HepG2 (cell line): ENCODE measurements around the gene AP3D1. TPM values are rescaled to one million over a fixed set of nuclear protein-coding genes. Genes with fewer than 3 reads are reported as not detected.

Source experiments
- AHDC1 ChIP-seq: sonication (generic); formaldehyde crosslinking; IDR thresholded peaks from 2 replicates; pipeline ENCODE4 v1.5.1; 2020; ENCODE audit warnings: mild to moderate bottlenecking, missing genetic modification reagents, borderline replicate concordance
- CREM ChIP-seq, 2 experiments: sonication (generic) in 1 of 2; formaldehyde crosslinking in 1 of 2; IDR thresholded peaks; 2 replicates each; pipeline versions ENCODE4 v1.4.0 to v1.6.1; 2016 to 2020; ENCODE audit warnings: antibody characterized with exemption in 1 of 2, mild to moderate bottlenecking in 1 of 2, missing genetic modification reagents in 1 of 2
- DNMT1 ChIP-seq: sonication (generic); formaldehyde crosslinking; IDR thresholded peaks from 2 replicates; pipeline ENCODE4 v1.5.1; 2020; ENCODE audit warnings: mild to moderate bottlenecking, missing genetic modification reagents
- DR1 ChIP-seq: sonication (generic); formaldehyde crosslinking; IDR thresholded peaks from 2 replicates; pipeline ENCODE4 v1.8.0; 2021; ENCODE audit warnings: mild to moderate bottlenecking, missing genetic modification reagents, inconsistent platforms
- HOXA3 ChIP-seq: sonication (generic); formaldehyde crosslinking; IDR thresholded peaks from 2 replicates; pipeline ENCODE4 v1.5.0; 2020; ENCODE audit warnings: missing genetic modification reagents
- NR2F6 ChIP-seq, 2 experiments: IDR thresholded peaks; 2 replicates each; pipeline ENCODE4 v1.6.1; 2016; ENCODE audit warnings: antibody characterized with exemption in 1 of 2, mild to moderate bottlenecking in 1 of 2
- POLR2AphosphoS5 ChIP-seq: IDR thresholded peaks from 2 replicates; pipeline ENCODE4 v1.6.1; 2012; ENCODE audit warnings: low read depth, low read length
- SETDB1 ChIP-seq: sonication (generic); formaldehyde crosslinking; IDR thresholded peaks from 2 replicates; pipeline ENCODE4 v1.5.1; 2020; ENCODE audit warnings: missing genetic modification reagents, mild to moderate bottlenecking, borderline replicate concordance
- SSRP1 ChIP-seq: IDR thresholded peaks from 2 replicates; pipeline ENCODE4 v1.6.1; 2016; ENCODE audit warnings: control low read depth
- ZFY ChIP-seq: sonication (generic); formaldehyde crosslinking; IDR thresholded peaks from 2 replicates; pipeline ENCODE4 v1.4.0; 2020; ENCODE audit warnings: missing genetic modification reagents
- ZHX2 ChIP-seq, 2 experiments: sonication (generic) in 1 of 2; formaldehyde crosslinking in 1 of 2; IDR thresholded peaks; 2 replicates each; pipeline versions ENCODE4 v1.6.1 to v1.9.0; 2014 to 2022; ENCODE audit warnings: antibody characterized with exemption in 1 of 2, borderline replicate concordance in 1 of 2, inconsistent platforms in 1 of 2, low read depth in 1 of 2, missing genetic modification reagents in 1 of 2
- ZNF232 ChIP-seq: sonication (generic); formaldehyde crosslinking; IDR thresholded peaks from 2 replicates; pipeline ENCODE4 v1.4.0; 2020; ENCODE audit warnings: missing genetic modification reagents, borderline replicate concordance
- ZNF256 ChIP-seq: sonication (generic); formaldehyde crosslinking; conservative IDR thresholded peaks from 2 replicates; pipeline ENCODE4 v1.4.0; 2020; ENCODE audit warnings: missing genetic modification reagents
- ZNF331 ChIP-seq: sonication (generic); formaldehyde crosslinking; IDR thresholded peaks from 2 replicates; pipeline ENCODE4 v1.4.0; 2020; ENCODE audit warnings: missing genetic modification reagents
- ZNF615 ChIP-seq: sonication (generic); formaldehyde crosslinking; IDR thresholded peaks from 2 replicates; pipeline ENCODE4 v1.5.0; 2020; ENCODE audit warnings: mild to moderate bottlenecking, missing genetic modification reagents, borderline replicate concordance
- polyA plus RNA-seq, 8 experiments: library from polyadenylated mRNA; depleted of rRNA in 3 of 8; stranded (reverse) in 7 of 8; unstranded in 1 of 8; fragments of >200 nt; fragmentation: Illumina TruSeq in 4 of 8; extraction: Trizol in 4 of 8; gene quantifications; 2 replicates each; pipeline versions ENCODE4 v1.2.1 to v1.2.3, GENCODE V29; 2011 to 2016; ENCODE audit warnings: low read depth in 4 of 8, missing spikeins in 1 of 8, mixed read lengths in 1 of 8; ENCODE audit not compliant: insufficient read depth in 1 of 8
- total RNA-seq, 5 experiments: library from RNA; depleted of rRNA; stranded (reverse); fragments of >200 nt; fragmentation: Illumina TruSeq; extraction: Trizol; gene quantifications; 2 replicates each; pipeline ENCODE4 v1.2.3, GENCODE V29; 2016; ENCODE audit warnings: low read depth in 1 of 5

Gene AP3D1
- total and polyA plus RNA-seq, 2 of the 13 experiments (the other 11 are each of a cell fraction or from before 2014, with no cell fraction given): 68.0 to 82.6 TPM

DNA sequence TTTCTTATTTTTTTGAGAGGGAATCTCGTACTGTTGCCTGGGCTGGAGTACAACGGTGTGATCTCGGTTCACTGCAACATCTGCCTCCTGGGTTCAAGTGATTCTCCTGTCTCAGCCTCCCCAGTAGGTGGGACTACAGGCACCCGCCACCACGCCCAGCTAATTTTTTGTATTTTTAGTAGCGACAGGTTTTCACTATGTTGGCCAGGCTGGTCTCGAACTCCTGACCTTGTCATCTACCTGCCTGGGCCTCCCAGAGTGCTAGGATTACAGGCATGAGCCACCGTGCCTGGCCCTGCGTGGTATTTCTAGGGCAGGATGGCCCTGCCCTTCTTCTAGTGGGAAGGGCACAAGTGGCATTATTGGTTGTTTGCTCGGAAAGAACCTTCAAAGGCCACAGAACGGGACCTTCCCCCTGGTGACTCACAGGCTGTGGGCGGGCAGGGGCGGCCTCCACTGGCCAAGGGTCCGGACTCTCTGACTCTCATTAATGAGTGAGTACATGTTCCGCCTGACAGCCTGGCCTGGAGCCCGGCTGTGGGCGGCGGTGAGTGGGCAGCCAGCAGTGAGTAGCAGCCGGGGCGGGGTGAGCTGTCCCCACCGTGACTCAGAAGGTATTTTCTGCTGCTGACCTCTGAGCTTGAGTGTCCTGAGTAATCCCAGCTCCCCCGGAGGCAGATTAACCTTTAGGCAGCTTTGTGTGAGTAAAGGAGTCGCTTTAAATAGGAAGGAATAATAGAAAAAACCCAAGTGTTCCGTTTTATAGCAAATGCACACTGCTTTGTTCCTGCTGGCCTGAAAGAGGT is 17.5 kb upstream of the AP3D1 start (continued):
- TF ChIP-seq AHDC1 (CRISPR knock-in tag) (peak; percentile 44; the same call in 1 of the 2 replicates), CREM (IDR thresholded peaks at IDR 0.05) (peak; percentile 83), CREM (CRISPR knock-in tag; IDR thresholded peaks at IDR 0.05) (no peak), HOXA3 (CRISPR knock-in tag) (peak; percentile 92), ZNF331 (CRISPR knock-in tag) (peak; percentile 96), ZNF615 (CRISPR knock-in tag) (no peak), DNMT1 (CRISPR knock-in tag) (no peak), ZNF256 (CRISPR knock-in tag) (peak; percentile 84), NR2F6 (IDR thresholded peaks at IDR 0.05) (peak; percentile 81), NR2F6 (CRISPR knock-in tag; IDR thresholded peaks at IDR 0.05) (peak; percentile 92), SETDB1 (CRISPR knock-in tag) (no peak), POLR2AphosphoS5 (peak; percentile 29), ZNF232 (CRISPR knock-in tag) (peak; percentile 81; the same call in 1 of the 2 replicates), ZFY (peak; percentile 77), SSRP1 (CRISPR knock-in tag) (peak; percentile 33; the same call in 1 of the 2 replicates), ZHX2 (IDR thresholded peaks at IDR 0.05; ENCODE audit: low read depth) (no peak; the same call in 1 of the 2 replicates), ZHX2 (CRISPR knock-in tag; IDR thresholded peaks at IDR 0.05; ENCODE audit: borderline replicate concordance) (peak; percentile 66; the same call in 1 of the 2 replicates), DR1 (CRISPR knock-in tag) (peak; percentile 78)
